ENCODE data around the gene YJEFN3. TPM values are rescaled to one million over a fixed set of nuclear protein-coding genes. Genes with fewer than 3 reads are reported as not detected.
A peak's percentile ranks its signal among the peaks of the same experiment; 100 is the strongest.

Gene YJEFN3
- total RNA-seq, 1 experiment from 2014 or later: 7.9 TPM

GRCh38 chr19:19530889-19531288 is 2.2 kb downstream of the YJEFN3 start:
- Histone ChIP-seq H3K9ac (ENCODE audit: low read length) (no peak overlapping the region), H3K4me1 (ENCODE audit: low read length) (peaks cover 14% of the 10 kb centered on the region), H3K4me2 (ENCODE audit: low read depth, low read length, poor library complexity, severe bottlenecking) (no peak overlapping the region), H2AFZ (ENCODE audit: low read length) (no peak overlapping the region), H3K36me3 (ENCODE audit: insufficient read depth, low read length) (peaks cover 13% of the 10 kb centered on the region; the same call in 1 of the 2 replicates), H3K9me2 (replicated peaks; ENCODE audit: insufficient read depth, low read length) (no peaks in the 10 kb centered on the region), H3K27me3 (ENCODE audit: low read length) (no peaks in the 10 kb centered on the region), H3K27ac (ENCODE audit: low read length) (no peak overlapping the region), H4K20me1 (ENCODE audit: insufficient read depth, low read depth, low read length) (peaks cover 2% of the 10 kb centered on the region; the same call in 1 of the 2 replicates), H3K9me3 (ENCODE audit: low read length) (no peaks in the 10 kb centered on the region), H3K4me3 (ENCODE audit: low read length) (no peak overlapping the region), H3K79me2 (ENCODE audit: low read length) (peaks cover 6% of the 10 kb centered on the region)
- no peak for DNase-seq

- Histone ChIP-seq H3K4me2 (ENCODE audit: low read depth, low read length, poor library complexity, severe bottlenecking) (no peak overlapping the region), H3K9me2 (replicated peaks; ENCODE audit: insufficient read depth, low read length) (no peaks in the 10 kb centered on the region), H2AFZ (ENCODE audit: low read length) (no peak overlapping the region)
These were observed 3.5 kb downstream of the YJEFN3 start for GRCh38 chr19:19531951-19532805.

GRCh38 chr19:19532806-19533701 is 4.3 kb downstream of the YJEFN3 start:
- no peak overlapping the region for H3K4me2 ChIP-seq (ENCODE audit: low read depth, low read length, poor library complexity, severe bottlenecking)
- no peak for DNase-seq

More at GRCh38 chr19:19531951-19532805, 3.5 kb downstream of the YJEFN3 start:
- DNase-seq: peak; percentile 88
- peaks cover 8% of the 10 kb centered on the region; the same call in 1 of the 2 replicates for H3K36me3 ChIP-seq (ENCODE audit: insufficient read depth, low read length)
- H3K27ac ChIP-seq (ENCODE audit: low read length): no peak overlapping the region
- no peaks in the 10 kb centered on the region for H3K9me3 ChIP-seq (ENCODE audit: low read length)
- no peaks in the 10 kb centered on the region; the same call in 1 of the 2 replicates for H4K20me1 ChIP-seq (ENCODE audit: insufficient read depth, low read depth, low read length)
- H3K4me3 ChIP-seq (ENCODE audit: low read length): no peak overlapping the region
- H3K9ac ChIP-seq (ENCODE audit: low read length): no peak overlapping the region
- no peaks in the 10 kb centered on the region for H3K27me3 ChIP-seq (ENCODE audit: low read length)
- H3K79me2 ChIP-seq (ENCODE audit: low read length): no peaks in the 10 kb centered on the region
- H3K4me1 ChIP-seq (ENCODE audit: low read length): peaks cover 1% of the 10 kb centered on the region

GRCh38 chr19:19533841-19534240 is 5.1 kb downstream of the YJEFN3 start:
- Histone ChIP-seq H3K79me2 (ENCODE audit: low read length) (no peaks in the 10 kb centered on the region), H3K36me3 (ENCODE audit: insufficient read depth, low read length) (peaks cover 8% of the 10 kb centered on the region; the same call in 1 of the 2 replicates), H3K4me1 (ENCODE audit: low read length) (no peaks in the 10 kb centered on the region), H4K20me1 (ENCODE audit: insufficient read depth, low read depth, low read length) (no peaks in the 10 kb centered on the region), H3K27me3 (ENCODE audit: low read length) (no peaks in the 10 kb centered on the region), H3K9me3 (ENCODE audit: low read length) (no peaks in the 10 kb centered on the region), H3K4me2 (ENCODE audit: low read depth, low read length, poor library complexity, severe bottlenecking) (no peak overlapping the region), H3K4me3 (ENCODE audit: low read length) (no peak overlapping the region), H3K27ac (ENCODE audit: low read length) (no peak overlapping the region), H3K9ac (ENCODE audit: low read length) (no peak overlapping the region), H2AFZ (ENCODE audit: low read length) (no peak overlapping the region), H3K9me2 (replicated peaks; ENCODE audit: insufficient read depth, low read length) (no peaks in the 10 kb centered on the region)
- no peak for DNase-seq

More at GRCh38 chr19:19532806-19533701, 4.3 kb downstream of the YJEFN3 start:
- Histone ChIP-seq H3K27ac (ENCODE audit: low read length) (no peak overlapping the region), H4K20me1 (ENCODE audit: insufficient read depth, low read depth, low read length) (no peaks in the 10 kb centered on the region), H3K79me2 (ENCODE audit: low read length) (no peaks in the 10 kb centered on the region), H3K9me2 (replicated peaks; ENCODE audit: insufficient read depth, low read length) (no peaks in the 10 kb centered on the region), H3K4me3 (ENCODE audit: low read length) (no peak overlapping the region), H3K9me3 (ENCODE audit: low read length) (no peaks in the 10 kb centered on the region), H3K9ac (ENCODE audit: low read length) (no peak overlapping the region), H3K4me1 (ENCODE audit: low read length) (no peaks in the 10 kb centered on the region), H2AFZ (ENCODE audit: low read length) (no peak overlapping the region), H3K36me3 (ENCODE audit: insufficient read depth, low read length) (peaks cover 8% of the 10 kb centered on the region; the same call in 1 of the 2 replicates), H3K27me3 (ENCODE audit: low read length) (no peaks in the 10 kb centered on the region)

GRCh38 chr19:19534556-19535265 is 6.0 kb downstream of the YJEFN3 start:
- DNase-seq: no peak
- peaks cover 8% of the 10 kb centered on the region; the same call in 1 of the 2 replicates for H3K36me3 ChIP-seq (ENCODE audit: insufficient read depth, low read length)
- no peaks in the 10 kb centered on the region for H4K20me1 ChIP-seq (ENCODE audit: insufficient read depth, low read depth, low read length)
- H2AFZ ChIP-seq (ENCODE audit: low read length): no peak overlapping the region
- no peaks in the 10 kb centered on the region for H3K4me1 ChIP-seq (ENCODE audit: low read length)
- no peaks in the 10 kb centered on the region for H3K27me3 ChIP-seq (ENCODE audit: low read length)
- no peak overlapping the region for H3K4me3 ChIP-seq (ENCODE audit: low read length)
- H3K9me3 ChIP-seq (ENCODE audit: low read length): no peaks in the 10 kb centered on the region
- H3K79me2 ChIP-seq (ENCODE audit: low read length): no peaks in the 10 kb centered on the region
- H3K4me2 ChIP-seq (ENCODE audit: low read depth, low read length, poor library complexity, severe bottlenecking): no peak overlapping the region
- H3K27ac ChIP-seq (ENCODE audit: low read length): no peak overlapping the region
- no peak overlapping the region for H3K9ac ChIP-seq (ENCODE audit: low read length)
- no peaks in the 10 kb centered on the region for H3K9me2 ChIP-seq (replicated peaks; ENCODE audit: insufficient read depth, low read length)

- Histone ChIP-seq H3K9me2 (replicated peaks; ENCODE audit: insufficient read depth, low read length) (no peaks in the 10 kb centered on the region), H3K36me3 (ENCODE audit: insufficient read depth, low read length) (peaks cover 8% of the 10 kb centered on the region; the same call in 1 of the 2 replicates), H3K27me3 (ENCODE audit: low read length) (no peaks in the 10 kb centered on the region), H3K79me2 (ENCODE audit: low read length) (no peaks in the 10 kb centered on the region), H3K4me1 (ENCODE audit: low read length) (no peaks in the 10 kb centered on the region), H3K27ac (ENCODE audit: low read length) (no peak overlapping the region), H3K9ac (ENCODE audit: low read length) (no peak overlapping the region), H3K4me2 (ENCODE audit: low read depth, low read length, poor library complexity, severe bottlenecking) (no peak overlapping the region), H3K4me3 (ENCODE audit: low read length) (no peak overlapping the region), H4K20me1 (ENCODE audit: insufficient read depth, low read depth, low read length) (no peaks in the 10 kb centered on the region), H2AFZ (ENCODE audit: low read length) (no peak overlapping the region), H3K9me3 (ENCODE audit: low read length) (no peaks in the 10 kb centered on the region)
- DNase-seq: no peak
These were observed 6.8 kb downstream of the YJEFN3 start for GRCh38 chr19:19535311-19536191.
